Measurements from ENCODE around the gene LPCAT4. TPM values are rescaled to one million over a fixed set of nuclear protein-coding genes. Genes with fewer than 3 reads are reported as not detected.

The LPCAT4 gene
- total RNA-seq, 1 experiment from 2014 or later = 46.8 TPM

GRCh38 chr15:34337557-34338306, 29.3 kb downstream of the LPCAT4 start, which contains the start of gene SLC12A6:
SLC12A6 (minus strand) TSS chr15:34337781; CDS start chr15:34336680, 1,101 bp downstream.
- H3K4me2 ChIP-seq = peak within 1 kb of the TSS; percentile 93
- H3K4me3 ChIP-seq = peak within 1 kb of the TSS; percentile 86
- DNase-seq = peak; percentile 68 to 90
- H3F3A ChIP-seq (ENCODE audit: insufficient read depth, low read depth) = peaks cover 34% of the 10 kb centered on the region
- H3K79me2 ChIP-seq (ENCODE audit: low read depth) = peaks cover 25% of the 10 kb centered on the region
- H2AFZ ChIP-seq = peak within 1 kb of the TSS; percentile 78
- POLR2A ChIA-PET (ENCODE audit: unreplicated experiment) = interaction anchor here (0.6 to 0.7 kb wide), 3 partner anchors 8 to 1040 kb away, joined by 4 to 6 read pairs (median 6); no protein-coding TSS in a partner anchor
- H3K9me3 ChIP-seq (ENCODE audit: insufficient read depth, low read depth) = no peaks in the 10 kb centered on the region
- no peaks in the 10 kb centered on the region for H4K20me1 ChIP-seq (ENCODE audit: insufficient read depth)
- peaks cover 5% of the 10 kb centered on the region; the same call in 1 of the 2 replicates for H3K36me3 ChIP-seq (ENCODE audit: low read depth)
- BruUV-seq (replicated peaks) = no TSS peak
- CTCF ChIA-PET = interaction anchor here (0.6 to 0.7 kb wide), 2 partner anchors 18 to 1269 kb away, joined by 4 to 5 read pairs; no protein-coding TSS in a partner anchor
- no peaks in the 10 kb centered on the region for H3K9me2 ChIP-seq (ENCODE audit: insufficient read depth)
- intact Hi-C loops (cut with micrococcal nuclease; ENCODE audit: unreplicated experiment) = loop anchor here (10.0 kb wide), 1 partner anchor 233 kb away; the partner anchor contains the start of genes EMC7 and PGBD4
- no peaks in the 10 kb centered on the region for H3K27me3 ChIP-seq (ENCODE audit: insufficient read depth, low read depth)
- H3K4me1 ChIP-seq (replicated peaks; ENCODE audit: insufficient read depth) = peaks cover 41% of the 10 kb centered on the region
- peak within 1 kb of the TSS; percentile 89 for H3K27ac ChIP-seq
- TF ChIP-seq EZH2 (IDR thresholded peaks at IDR 0.05; ENCODE audit: low read depth) = no peak
- TF ChIP-seq, protein P1, sequence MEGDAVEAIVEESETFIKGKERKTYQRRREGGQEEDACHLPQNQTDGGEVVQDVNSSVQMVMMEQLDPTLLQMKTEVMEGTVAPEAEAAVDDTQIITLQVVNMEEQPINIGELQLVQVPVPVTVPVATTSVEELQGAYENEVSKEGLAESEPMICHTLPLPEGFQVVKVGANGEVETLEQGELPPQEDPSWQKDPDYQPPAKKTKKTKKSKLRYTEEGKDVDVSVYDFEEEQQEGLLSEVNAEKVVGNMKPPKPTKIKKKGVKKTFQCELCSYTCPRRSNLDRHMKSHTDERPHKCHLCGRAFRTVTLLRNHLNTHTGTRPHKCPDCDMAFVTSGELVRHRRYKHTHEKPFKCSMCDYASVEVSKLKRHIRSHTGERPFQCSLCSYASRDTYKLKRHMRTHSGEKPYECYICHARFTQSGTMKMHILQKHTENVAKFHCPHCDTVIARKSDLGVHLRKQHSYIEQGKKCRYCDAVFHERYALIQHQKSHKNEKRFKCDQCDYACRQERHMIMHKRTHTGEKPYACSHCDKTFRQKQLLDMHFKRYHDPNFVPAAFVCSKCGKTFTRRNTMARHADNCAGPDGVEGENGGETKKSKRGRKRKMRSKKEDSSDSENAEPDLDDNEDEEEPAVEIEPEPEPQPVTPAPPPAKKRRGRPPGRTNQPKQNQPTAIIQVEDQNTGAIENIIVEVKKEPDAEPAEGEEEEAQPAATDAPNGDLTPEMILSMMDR (conservative IDR thresholded peaks at IDR 0.05) = no peak

- H3F3A ChIP-seq (ENCODE audit: insufficient read depth, low read depth) = peaks cover 34% of the 10 kb centered on the region
- peaks cover 41% of the 10 kb centered on the region for H3K4me1 ChIP-seq (replicated peaks; ENCODE audit: insufficient read depth)
- peaks cover 18% of the 10 kb centered on the region for H3K79me2 ChIP-seq (ENCODE audit: low read depth)
- peak overlapping the region; percentile 78 for H2AFZ ChIP-seq
- peak in 1 of 2 experiments; percentile 7 for DNase-seq
- TF ChIP-seq EZH2 (IDR thresholded peaks at IDR 0.05; ENCODE audit: low read depth) = no peak
- TF ChIP-seq, protein P1 (conservative IDR thresholded peaks at IDR 0.05) = no peak
- H3K4me3 ChIP-seq = peak overlapping the region; percentile 86
- no peaks in the 10 kb centered on the region for H3K9me2 ChIP-seq (ENCODE audit: insufficient read depth)
- H3K9me3 ChIP-seq (ENCODE audit: insufficient read depth, low read depth) = no peaks in the 10 kb centered on the region
- H3K27me3 ChIP-seq (ENCODE audit: insufficient read depth, low read depth) = no peaks in the 10 kb centered on the region
- H3K36me3 ChIP-seq (ENCODE audit: low read depth) = peaks cover 5% of the 10 kb centered on the region; the same call in 1 of the 2 replicates
- ChIA-PET POLR2A (ENCODE audit: unreplicated experiment) (interaction anchor here (0.5 to 0.7 kb wide), 2 partner anchors 8 to 18 kb away, joined by 4 to 6 read pairs; no protein-coding TSS in a partner anchor), CTCF (interaction anchor here (0.6 kb wide), 1 partner anchor 17 kb away, joined by 5 read pairs; no protein-coding TSS in a partner anchor)
- H4K20me1 ChIP-seq (ENCODE audit: insufficient read depth) = no peaks in the 10 kb centered on the region
- peak overlapping the region; percentile 93 for H3K4me2 ChIP-seq
- BruUV-seq (replicated peaks) = no TSS peak
- H3K27ac ChIP-seq = peak overlapping the region; percentile 89
- intact Hi-C loops (cut with micrococcal nuclease; ENCODE audit: unreplicated experiment) = loop anchor here (10.0 kb wide), 1 partner anchor 232 kb away; the partner anchor contains the start of genes EMC7 and PGBD4
Observed at GRCh38 chr15:34336991-34337556, 29.9 kb downstream of the LPCAT4 start.
